H7 (cell line): Measurements from ENCODE around the gene GALNS. TPM values are rescaled to one million over a fixed set of nuclear protein-coding genes. Genes with fewer than 3 reads are reported as not detected.

Experiments
- DNase-seq: peaks from one replicate; pipeline ENCODE4 v3.0.0; 2012
- H3K27me3 ChIP-seq: 2 replicates; pipeline ENCODE4 v1.6.0; 2011; ENCODE audit warnings: mild to moderate bottlenecking, low read length; ENCODE audit not compliant: control insufficient read depth, insufficient read depth
- H3K36me3 ChIP-seq: replicated peaks from 2 replicates; pipeline ENCODE4 v1.5.1; 2011; ENCODE audit warnings: low read length; ENCODE audit not compliant: control insufficient read depth, insufficient read depth
- H3K4me3 ChIP-seq: 2 replicates; pipeline ENCODE4 v1.5.1; 2011; ENCODE audit warnings: low read depth, mild to moderate bottlenecking, control low read depth, low read length, moderate library complexity; ENCODE audit not compliant: insufficient read depth
- total RNA-seq: library from RNA; depleted of rRNA; stranded (reverse); fragments of >200 nt; shearing (Covaris generic); gene quantifications from 2 replicates; pipeline ENCODE4 v1.2.3, GENCODE V29; 2014; rRNA removed

The GALNS gene, protein sequence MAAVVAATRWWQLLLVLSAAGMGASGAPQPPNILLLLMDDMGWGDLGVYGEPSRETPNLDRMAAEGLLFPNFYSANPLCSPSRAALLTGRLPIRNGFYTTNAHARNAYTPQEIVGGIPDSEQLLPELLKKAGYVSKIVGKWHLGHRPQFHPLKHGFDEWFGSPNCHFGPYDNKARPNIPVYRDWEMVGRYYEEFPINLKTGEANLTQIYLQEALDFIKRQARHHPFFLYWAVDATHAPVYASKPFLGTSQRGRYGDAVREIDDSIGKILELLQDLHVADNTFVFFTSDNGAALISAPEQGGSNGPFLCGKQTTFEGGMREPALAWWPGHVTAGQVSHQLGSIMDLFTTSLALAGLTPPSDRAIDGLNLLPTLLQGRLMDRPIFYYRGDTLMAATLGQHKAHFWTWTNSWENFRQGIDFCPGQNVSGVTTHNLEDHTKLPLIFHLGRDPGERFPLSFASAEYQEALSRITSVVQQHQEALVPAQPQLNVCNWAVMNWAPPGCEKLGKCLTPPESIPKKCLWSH
- 6.7 and 17.1 TPM in 2 replicates for total RNA-seq

DNA sequence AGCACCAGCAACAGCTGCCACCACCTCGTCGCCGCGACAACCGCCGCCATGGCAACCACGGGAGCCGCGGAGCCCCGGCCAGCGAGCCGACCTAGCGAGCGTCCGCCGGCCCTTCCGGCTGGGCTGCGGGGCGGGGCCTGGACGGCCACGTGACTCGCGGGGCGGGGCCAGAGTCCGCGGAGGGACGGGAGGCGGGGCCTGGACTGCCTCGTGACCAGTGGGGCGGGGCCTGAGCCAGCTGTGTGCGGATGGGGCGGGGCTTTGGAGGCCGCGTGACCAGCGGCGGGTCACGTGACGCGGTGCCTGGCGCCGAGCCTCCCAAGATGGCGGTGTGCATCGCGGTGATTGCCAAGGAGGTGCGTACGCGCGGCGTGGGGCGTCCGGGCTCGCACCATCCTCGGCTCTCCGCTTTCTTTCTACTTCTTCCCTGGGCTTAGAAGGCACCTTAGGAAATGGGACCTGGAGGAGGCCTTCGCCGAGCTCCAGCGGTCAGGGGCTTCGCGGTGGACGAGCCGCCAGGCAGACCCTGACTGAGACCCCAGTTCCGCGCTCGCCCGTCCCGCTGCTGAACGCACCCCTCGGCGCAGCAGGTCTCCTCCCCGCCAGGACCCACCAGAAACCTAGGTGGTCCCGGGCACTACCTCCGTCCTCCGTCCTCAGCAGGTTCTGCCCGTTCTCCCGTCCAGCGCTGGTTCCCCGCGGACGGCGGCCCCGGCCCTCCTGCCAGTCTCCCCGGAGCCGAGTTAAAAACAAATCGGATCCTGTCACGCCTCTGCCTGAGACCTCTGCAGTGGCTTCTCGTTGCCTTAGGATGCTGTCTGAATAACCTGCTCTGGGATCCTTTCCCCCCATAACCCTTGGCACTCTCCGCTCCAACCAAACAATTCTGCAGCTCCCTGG lies at the start of gene GALNS, which contains the start of gene TRAPPC2L:
Gene GALNS, minus strand, starts transcription at position 120 of the 900 bp plus-strand sequence. Its CDS starts 70 bp downstream, at position 50.
Gene TRAPPC2L, plus strand, starts transcription at position 300 of the 900 bp plus-strand sequence. Its CDS starts 24 bp downstream, at position 324.
- Histone ChIP-seq H3K36me3 (peaks cover 12% of the 10 kb centered on the region), H3K4me3 (peak within 1 kb of the TSS; percentile 88), H3K27me3 (no peaks in the 10 kb centered on the region)
- peak; percentile 100 for DNase-seq

DNA sequence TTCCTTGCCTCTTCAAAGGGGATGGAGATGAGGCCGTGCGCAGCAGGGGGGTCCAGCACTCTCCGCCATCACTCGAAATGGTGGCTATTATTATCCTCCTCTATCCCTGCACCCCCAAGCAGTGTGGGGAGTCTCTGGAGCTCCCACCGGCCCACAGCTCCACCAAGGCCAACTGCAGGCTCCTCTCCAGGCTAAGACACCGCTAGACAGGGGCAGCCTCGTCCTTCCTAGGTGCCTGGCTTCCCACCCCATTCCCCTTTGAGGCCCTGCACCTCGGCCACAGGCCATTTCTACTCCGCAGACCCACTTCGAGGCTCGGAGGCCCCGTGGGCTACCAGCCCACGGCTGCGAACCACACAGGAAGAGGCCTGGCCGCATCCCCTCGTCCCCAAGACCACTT lies 49.3 kb upstream of the GALNS start:
- H3K4me3 ChIP-seq: no peak overlapping the region
- DNase-seq: no peak
- H3K27me3 ChIP-seq: no peaks in the 10 kb centered on the region
- H3K36me3 ChIP-seq: no peaks in the 10 kb centered on the region

DNA sequence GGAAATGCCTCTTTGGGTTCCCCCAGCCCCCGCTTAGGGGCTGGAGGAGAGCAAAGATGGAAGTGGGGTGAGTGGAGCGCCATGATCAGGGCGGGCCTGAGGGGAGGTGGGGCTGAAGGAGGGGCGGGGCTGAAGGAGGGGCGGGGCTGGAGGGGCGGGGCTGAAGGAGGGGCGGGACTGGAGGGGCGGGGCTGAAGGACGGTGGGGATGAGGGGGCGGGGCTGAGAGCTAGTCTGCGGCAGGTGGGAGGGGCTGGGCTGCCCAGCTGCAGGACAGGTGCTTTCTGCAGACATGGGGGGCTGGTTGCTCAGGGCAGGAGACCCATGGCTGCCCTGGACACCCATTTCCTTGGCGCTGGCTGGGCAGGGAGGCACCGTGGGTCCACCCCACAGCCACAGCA lies 48.8 kb upstream of the GALNS start:
- H3K27me3 ChIP-seq: no peaks in the 10 kb centered on the region
- no peak overlapping the region; the same call in 1 of the 2 replicates for H3K4me3 ChIP-seq
- no peaks in the 10 kb centered on the region for H3K36me3 ChIP-seq
- peak; percentile 99 for DNase-seq

DNA sequence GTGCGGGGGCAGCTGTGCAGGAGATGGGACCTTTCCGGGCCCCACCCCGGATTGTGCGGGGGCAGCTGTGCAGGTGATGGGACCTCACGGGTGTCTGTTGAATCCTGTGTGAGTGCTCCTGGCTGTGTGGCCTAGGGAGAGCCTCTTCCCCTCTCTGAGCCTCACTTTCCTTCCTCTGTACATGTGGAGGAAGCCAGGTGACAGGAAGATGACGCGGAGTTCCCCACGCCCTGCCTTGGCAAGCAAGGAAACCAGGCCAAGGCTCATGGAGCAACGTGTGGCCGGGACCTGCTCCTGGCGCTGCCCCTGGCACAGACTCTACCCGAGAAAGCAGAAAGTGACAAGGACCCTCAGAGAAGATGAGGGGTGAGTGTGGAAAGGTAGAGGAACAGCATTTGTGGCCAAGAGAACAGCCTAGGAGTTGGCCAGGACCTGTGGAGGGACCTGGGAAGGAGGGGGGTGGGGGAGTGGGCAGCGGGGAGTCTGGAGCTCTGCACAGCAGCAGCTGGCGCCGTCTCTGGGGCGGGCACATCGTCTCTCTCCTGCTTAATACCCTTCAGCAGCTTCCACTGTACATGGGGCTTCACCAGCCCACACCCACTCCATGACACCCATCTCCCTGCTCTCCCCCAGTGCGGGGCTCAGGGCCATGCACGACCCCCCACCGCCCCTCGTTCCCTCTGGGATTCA lies 48.1 kb upstream of the GALNS start:
- Histone ChIP-seq H3K27me3 (no peaks in the 10 kb centered on the region), H3K36me3 (no peaks in the 10 kb centered on the region), H3K4me3 (no peak overlapping the region)
- no peak for DNase-seq

DNA sequence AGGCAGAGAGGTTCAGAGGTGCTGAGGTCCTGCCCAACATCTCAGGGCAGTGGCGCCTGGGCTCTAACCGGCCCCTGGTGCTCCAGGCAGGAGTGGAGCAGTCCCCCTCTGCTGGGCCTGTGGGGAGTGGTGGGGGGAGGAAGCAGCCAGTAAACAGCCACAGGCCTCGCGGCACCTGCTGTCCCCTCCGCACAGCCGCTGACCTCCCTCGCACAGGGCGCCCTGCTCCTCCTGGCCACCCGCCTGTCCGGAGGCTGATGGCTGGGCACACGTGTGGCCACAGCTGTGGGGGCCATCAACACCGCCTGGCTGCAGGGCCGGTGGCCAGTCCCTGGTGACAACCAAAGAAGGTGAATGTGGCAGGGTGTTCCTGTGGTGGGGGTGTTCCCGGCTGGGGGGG lies 46.5 kb upstream of the GALNS start:
- no peak for DNase-seq
- Histone ChIP-seq H3K27me3 (no peaks in the 10 kb centered on the region), H3K36me3 (no peaks in the 10 kb centered on the region), H3K4me3 (no peak overlapping the region)

DNA sequence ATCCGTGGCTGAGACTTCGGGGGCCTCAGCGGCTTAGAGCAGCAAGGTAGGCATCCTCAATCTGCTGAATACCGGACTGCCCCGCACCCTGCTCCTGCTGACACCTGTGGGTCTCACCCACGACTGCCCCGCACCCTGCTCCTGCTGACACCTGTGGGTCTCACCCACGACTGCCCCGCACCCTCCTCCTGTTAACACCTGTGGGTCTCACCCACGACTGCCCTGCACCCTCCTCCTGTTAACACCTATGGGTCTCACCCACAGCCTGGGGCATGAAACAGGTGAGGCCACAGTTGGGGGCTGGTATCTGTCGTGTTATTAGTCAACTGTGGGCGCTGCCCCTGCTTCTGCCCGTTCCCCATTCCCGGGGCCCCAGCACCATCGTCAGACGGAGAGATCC lies 46.0 kb upstream of the GALNS start:
- H3K27me3 ChIP-seq: no peaks in the 10 kb centered on the region
- H3K4me3 ChIP-seq: no peak overlapping the region
- no peaks in the 10 kb centered on the region for H3K36me3 ChIP-seq
- DNase-seq: no peak

DNA sequence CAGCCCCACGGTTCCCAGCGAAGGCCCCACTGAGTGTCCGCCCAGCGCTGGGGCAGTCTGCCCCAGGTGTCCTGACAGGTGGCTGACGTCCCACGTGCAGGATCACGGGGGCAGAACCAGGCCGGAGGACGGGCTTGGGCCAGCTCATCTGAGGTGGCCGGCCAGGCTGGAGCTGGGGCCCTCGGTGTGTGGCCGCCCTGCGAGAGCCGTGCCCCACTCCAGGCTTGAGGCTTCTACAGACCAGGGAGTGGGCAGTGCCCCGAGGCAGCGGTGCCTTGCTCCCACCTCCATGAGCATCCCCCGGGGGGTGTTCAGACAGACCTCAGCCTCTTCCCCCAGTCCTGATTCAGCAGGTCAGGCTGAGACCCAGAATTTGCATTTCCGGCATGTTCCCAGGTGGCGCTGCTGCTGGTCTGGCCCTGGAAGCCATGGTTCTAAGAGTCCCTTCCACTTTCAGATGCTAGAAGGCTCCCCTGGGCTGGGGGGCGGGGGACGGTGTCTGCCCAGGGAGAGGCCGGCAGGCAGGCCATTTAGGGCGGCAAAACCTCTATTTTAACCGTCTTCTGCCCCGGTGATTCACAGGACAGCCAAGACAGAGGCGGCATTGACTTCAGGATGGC lies 45.1 kb upstream of the GALNS start:
- H3K4me3 ChIP-seq: no peak overlapping the region
- no peaks in the 10 kb centered on the region for H3K27me3 ChIP-seq
- H3K36me3 ChIP-seq: no peaks in the 10 kb centered on the region
- DNase-seq: peak; percentile 82

DNA sequence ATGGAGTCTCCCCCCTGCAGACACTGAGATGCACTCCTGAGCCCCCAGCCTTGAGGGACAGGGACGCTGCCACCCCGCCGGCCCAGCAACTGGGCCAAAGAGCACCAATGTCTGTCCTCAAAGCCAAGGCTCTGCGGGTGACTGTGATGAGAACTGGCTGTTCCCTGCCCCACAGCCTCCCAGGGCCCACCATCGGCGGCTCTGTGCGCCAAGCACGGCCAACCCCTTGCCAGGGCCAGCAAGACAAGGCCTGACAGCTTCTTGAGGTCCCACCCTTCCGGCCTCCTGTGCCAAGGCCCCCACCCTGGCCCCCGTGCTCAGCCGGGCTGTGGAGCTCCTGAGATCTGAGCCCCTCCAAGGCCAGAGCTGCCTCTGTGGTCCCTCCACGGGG lies 43.9 kb upstream of the GALNS start:
- Histone ChIP-seq H3K27me3 (no peaks in the 10 kb centered on the region), H3K4me3 (no peak overlapping the region), H3K36me3 (no peaks in the 10 kb centered on the region)
- no peak for DNase-seq

DNA sequence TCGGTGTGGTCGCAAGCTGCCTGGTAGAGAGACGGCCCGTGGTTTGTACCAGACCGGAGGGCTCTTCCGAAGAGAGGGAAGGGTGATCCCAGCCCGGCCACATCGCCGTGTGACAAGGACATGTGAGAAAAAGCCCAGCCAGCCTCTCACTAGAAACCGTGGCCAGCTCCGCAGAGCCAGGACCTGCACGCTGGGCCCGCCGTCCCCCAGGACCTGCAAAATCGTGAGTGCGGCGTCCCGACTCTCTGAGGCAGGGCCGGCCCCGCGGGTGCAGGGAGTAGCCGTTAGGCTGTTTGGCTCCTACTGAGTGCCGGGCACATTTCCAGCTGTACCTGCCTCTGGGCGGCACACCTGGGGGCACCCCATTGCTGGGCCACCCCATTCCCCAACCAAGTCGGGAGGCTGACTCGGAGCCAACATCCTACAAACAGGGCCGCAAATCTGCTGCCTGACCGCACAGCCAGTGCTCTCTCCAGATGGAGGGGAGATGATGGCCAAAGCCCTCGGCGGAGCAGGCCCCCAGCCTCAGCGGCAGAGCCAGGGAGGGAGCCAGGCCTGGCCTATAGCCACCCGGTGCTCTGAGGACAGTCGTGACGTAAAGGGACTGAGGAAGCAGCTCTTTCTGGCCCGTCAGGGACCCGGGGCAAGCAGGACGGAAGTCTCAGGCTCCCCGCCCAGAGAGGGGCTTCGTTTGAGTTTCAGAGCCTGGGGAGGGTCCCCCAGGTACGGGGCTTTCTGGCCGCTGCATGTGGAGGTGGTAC lies 43.3 kb upstream of the GALNS start:
- no peak for DNase-seq
- no peaks in the 10 kb centered on the region for H3K36me3 ChIP-seq
- H3K27me3 ChIP-seq: no peaks in the 10 kb centered on the region
- no peak overlapping the region for H3K4me3 ChIP-seq

DNA sequence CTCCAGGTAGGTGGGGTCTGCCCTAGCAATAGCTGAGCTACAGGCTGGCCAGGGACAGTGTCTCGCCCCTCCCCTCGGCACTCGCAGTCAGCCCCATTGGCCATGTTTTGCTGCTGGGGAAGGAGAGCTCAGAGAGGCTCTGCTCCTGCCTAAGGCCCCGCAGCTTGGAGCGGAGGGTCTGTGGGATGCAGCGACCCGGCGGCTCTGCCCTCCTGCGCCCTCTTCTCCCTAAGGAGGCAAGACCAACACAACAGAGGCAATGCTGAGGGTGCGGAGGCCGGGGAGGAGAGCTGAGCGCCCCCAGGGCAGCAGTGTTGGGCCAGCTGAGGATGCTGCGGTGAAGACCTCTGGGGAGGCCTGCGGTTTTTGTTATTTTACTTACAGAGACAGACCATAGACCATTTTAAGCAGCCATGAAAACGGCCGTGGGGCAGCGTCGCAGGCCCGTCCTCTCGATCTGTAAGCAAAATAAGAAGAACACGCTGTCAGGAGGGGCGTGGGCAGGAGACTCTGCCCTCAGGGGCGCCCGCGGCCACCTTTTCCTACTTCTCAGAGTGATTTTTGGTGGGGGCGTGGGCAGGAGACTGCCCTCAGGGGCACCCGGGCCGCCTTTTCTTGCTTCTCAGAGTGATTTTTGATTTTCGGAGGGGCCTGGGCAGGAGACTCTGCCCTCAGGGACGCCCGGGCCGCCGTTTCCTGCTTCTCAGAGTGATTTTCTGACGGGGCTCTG lies 41.1 kb upstream of the GALNS start:
- no peak for DNase-seq
- no peaks in the 10 kb centered on the region for H3K27me3 ChIP-seq
- H3K4me3 ChIP-seq: no peak overlapping the region
- no peaks in the 10 kb centered on the region for H3K36me3 ChIP-seq

DNA sequence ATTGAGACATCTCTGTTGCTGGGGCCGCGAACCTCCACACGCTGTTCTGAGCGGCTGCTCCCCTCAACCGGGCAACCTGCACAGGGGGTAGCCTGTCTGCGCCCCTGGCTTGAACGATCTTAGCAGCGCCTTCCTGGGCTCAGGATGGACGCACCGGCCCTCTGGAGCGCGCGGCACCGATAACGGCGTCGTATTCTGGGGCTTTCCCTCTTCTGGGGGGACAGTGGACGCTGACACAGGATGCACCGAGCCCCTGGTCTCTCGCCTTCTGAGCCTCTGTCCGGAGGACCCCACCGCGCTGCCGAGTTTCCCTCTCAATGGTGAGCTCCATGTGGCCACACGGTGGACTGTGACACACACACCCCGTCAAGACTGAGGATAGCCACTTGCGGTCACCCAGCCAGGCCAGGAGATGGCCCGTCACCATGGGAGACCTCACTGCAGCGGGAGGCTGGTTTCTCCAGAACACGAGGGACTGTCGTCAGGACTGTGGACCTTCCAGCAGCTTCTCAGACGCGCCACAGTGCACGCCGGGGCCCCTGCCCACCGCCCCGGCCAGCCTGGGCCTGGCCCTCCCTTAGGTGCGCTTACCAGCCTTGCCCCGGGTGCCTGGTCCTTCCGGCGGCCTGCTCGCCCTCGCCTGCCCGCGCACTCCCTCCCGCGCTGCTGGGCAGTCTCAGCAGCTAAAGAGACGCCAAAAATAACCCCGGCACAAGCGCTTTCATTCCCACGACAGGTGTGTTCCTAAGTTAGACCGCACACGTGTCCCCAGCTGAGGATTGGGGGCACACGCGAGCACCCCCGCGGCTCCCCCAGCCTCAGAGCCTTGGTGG lies 39.7 kb upstream of the GALNS start:
- Histone ChIP-seq H3K4me3 (no peak overlapping the region), H3K36me3 (no peaks in the 10 kb centered on the region), H3K27me3 (no peaks in the 10 kb centered on the region)
- DNase-seq: no peak

DNA sequence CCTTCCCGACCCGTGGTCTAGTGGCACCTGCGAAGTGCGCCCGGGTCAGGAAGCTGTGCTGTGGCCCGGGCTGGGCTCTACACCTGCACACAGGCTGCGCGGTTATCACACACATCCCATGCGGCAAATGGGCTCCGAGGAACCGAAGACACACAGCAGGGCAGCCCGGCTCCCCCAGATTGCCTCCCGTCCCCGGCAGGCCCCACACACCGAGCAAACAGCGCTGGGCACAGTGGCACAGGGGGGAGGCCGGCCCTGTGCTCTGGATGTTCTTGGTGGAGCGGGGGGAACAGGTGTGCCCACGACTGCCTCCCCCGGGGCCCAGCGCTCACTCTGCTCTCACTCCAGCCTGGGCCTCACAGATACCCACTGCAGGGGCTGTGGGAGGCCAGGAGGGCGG lies 38.6 kb upstream of the GALNS start:
- no peaks in the 10 kb centered on the region for H3K36me3 ChIP-seq
- H3K4me3 ChIP-seq: no peak overlapping the region
- no peak for DNase-seq
- no peaks in the 10 kb centered on the region for H3K27me3 ChIP-seq
